Fibroblast of lung (primary cell): ENCODE data around the gene RETN. TPM values are rescaled to one million over a fixed set of nuclear protein-coding genes. Genes with fewer than 3 reads are reported as not detected.

Source experiments
- DNase-seq, 2 donors: peaks; one replicate each; pipeline versions ENCODE4 v3.0.0 to v3.0.0-alpha.2; 2010; ENCODE audit warnings: low read depth in 2 of 2
- H2AFZ ChIP-seq: 2 replicates; pipeline ENCODE4 v1.5.1; 2012; ENCODE audit warnings: low read length, control low read depth, inconsistent platforms
- H3K27ac ChIP-seq: 2 replicates; pipeline ENCODE4 v1.5.1; 2011; ENCODE audit warnings: low read length, control low read depth; ENCODE audit not compliant: insufficient read depth
- H3K27me3 ChIP-seq: 2 replicates; pipeline ENCODE4 v1.5.1; 2011; ENCODE audit warnings: mild to moderate bottlenecking, low read length; ENCODE audit not compliant: control insufficient read depth, insufficient read depth
- H3K36me3 ChIP-seq: 2 replicates; pipeline ENCODE4 v1.5.1; 2011; ENCODE audit warnings: low read length; ENCODE audit not compliant: control insufficient read depth, insufficient read depth
- H3K4me1 ChIP-seq: 2 replicates; pipeline ENCODE4 v1.5.1; 2011; ENCODE audit warnings: low read length; ENCODE audit not compliant: control insufficient read depth, insufficient read depth; ENCODE audit errors: extremely low read depth
- H3K4me2 ChIP-seq: 2 replicates; pipeline ENCODE4 v1.5.1; 2011; ENCODE audit warnings: low read length, control low read depth; ENCODE audit not compliant: insufficient read depth; ENCODE audit errors: extremely low read depth
- H3K4me3 ChIP-seq, 4 experiments: fragments of 200-600 bp in 1 of 4; sonication (generic) in 1 of 4; replicated peaks in 1 of 4; 2 replicates each; pipeline ENCODE4 v1.5.1; 2011 to 2016; ENCODE audit warnings: low read length in 4 of 4, low read depth in 3 of 4, mild to moderate bottlenecking in 3 of 4, control low read depth in 2 of 4, inconsistent platforms in 1 of 4, mixed read lengths in 1 of 4; ENCODE audit not compliant: insufficient read depth in 1 of 4; ENCODE audit errors: control extremely low read depth in 1 of 4
- H3K79me2 ChIP-seq: 2 replicates; pipeline ENCODE4 v1.5.1; 2012; ENCODE audit warnings: mild to moderate bottlenecking, low read length, inconsistent platforms; ENCODE audit not compliant: control insufficient read depth, insufficient read depth
- H3K9ac ChIP-seq: 2 replicates; pipeline ENCODE4 v1.5.1; 2011; ENCODE audit warnings: mild to moderate bottlenecking, low read length, control low read depth; ENCODE audit not compliant: insufficient read depth
- H3K9me3 ChIP-seq: 2 replicates; pipeline ENCODE4 v1.5.1; 2012; ENCODE audit warnings: low read depth, low read length; ENCODE audit not compliant: control insufficient read depth, insufficient read depth
- H4K20me1 ChIP-seq: 2 replicates; pipeline ENCODE4 v1.5.1; 2011; ENCODE audit warnings: low read length; ENCODE audit not compliant: control insufficient read depth, insufficient read depth; ENCODE audit errors: extremely low read depth
- CTCF ChIP-seq, 2 donors: IDR thresholded peaks in 1 of 2; conservative IDR thresholded peaks in 1 of 2; 1 replicate in 1 of 2; 2 replicates in 1 of 2; pipeline ENCODE4 v1.5.1; 2011 to 2012; ENCODE audit warnings: low read length in 2 of 2, control low read depth in 1 of 2, inconsistent platforms in 1 of 2, low read depth in 1 of 2, mild to moderate bottlenecking in 1 of 2
- EZH2 ChIP-seq: IDR thresholded peaks from 2 replicates; pipeline ENCODE4 v1.5.1; 2012; ENCODE audit warnings: low read length, control low read depth, mild to moderate bottlenecking; ENCODE audit errors: missing control alignments
- polyA plus RNA-seq, 2 donors: library from polyadenylated mRNA; depleted of rRNA in 1 of 2; stranded (reverse) in 1 of 2; unstranded in 1 of 2; fragments of >200 nt; gene quantifications; 2 replicates each; pipeline ENCODE4 v1.2.1, GENCODE V29; 2011 to 2012; ENCODE audit warnings: missing spikeins in 1 of 2
- total RNA-seq: library from RNA; depleted of rRNA; stranded (reverse); fragments of >200 nt; gene quantifications from 2 replicates; pipeline ENCODE4 v1.2.1, GENCODE V29; 2014

Gene RETN
- total and polyA plus RNA-seq, 2 donors (not counting 1 experiment from before 2014, with no cell fraction given), result not detected

DNA sequence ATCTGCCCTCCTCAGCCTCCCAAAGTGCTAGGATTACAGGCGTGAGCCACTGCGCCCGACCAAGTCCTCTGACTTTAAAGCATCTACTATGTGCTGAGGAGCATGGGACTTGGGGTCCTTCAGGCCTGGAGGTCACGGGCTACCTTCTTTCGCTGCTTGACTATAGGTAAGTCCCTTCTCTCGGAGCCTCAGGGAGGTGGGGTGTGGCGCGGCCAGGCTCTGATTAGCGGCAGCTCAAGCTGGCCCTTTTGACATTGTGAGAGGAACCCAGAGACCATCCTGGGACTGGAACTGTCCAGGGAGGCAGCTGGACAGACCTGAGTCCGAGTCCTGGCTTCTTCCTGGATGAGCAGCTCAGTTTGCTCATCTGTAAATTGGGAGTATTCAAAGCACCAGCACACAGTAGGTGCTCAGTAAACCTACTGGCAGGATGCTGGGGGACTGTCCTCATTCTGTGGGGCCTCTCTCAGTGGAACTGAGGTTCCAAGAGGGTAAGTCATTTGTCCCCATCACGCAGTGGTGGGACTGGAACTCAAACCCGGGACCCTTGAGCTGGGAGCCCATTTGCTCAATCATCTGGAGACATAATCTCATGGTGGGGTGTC lies 32.3 kb downstream of the RETN start:
- no peak overlapping the region for H3K9ac ChIP-seq
- H3K4me1 ChIP-seq, result no peaks in the 10 kb centered on the region
- no peak overlapping the region for H3K4me3 ChIP-seq
- H3K36me3 ChIP-seq, result no peaks in the 10 kb centered on the region
- no peaks in the 10 kb centered on the region for H3K79me2 ChIP-seq
- H3K4me2 ChIP-seq, result no peak overlapping the region
- DNase-seq, result no peak
- H4K20me1 ChIP-seq, result no peaks in the 10 kb centered on the region
- TF ChIP-seq EZH2 (no peak), CTCF (conservative IDR thresholded peaks at IDR 0.05 in 1 of 2, IDR thresholded peaks at IDR 0.05 in 1 of 2; ENCODE audit: low read depth in 1 of 2, low read length in 2 of 2) (no peak)
- H3K27me3 ChIP-seq, result no peaks in the 10 kb centered on the region
- H3K27ac ChIP-seq, result no peak overlapping the region
- no peaks in the 10 kb centered on the region for H3K9me3 ChIP-seq
- no peak overlapping the region for H2AFZ ChIP-seq

- H2AFZ ChIP-seq, result no peak within 1 kb of the TSS
- DNase-seq, result no peak
- H3K9me3 ChIP-seq, result no peaks in the 10 kb centered on the region
- no peaks in the 10 kb centered on the region for H3K36me3 ChIP-seq
- H3K4me2 ChIP-seq, result no peak within 1 kb of the TSS
- no peak within 1 kb of the TSS for H3K27ac ChIP-seq
- no peak for TF ChIP-seq CTCF (conservative IDR thresholded peaks at IDR 0.05 in 1 of 2, IDR thresholded peaks at IDR 0.05 in 1 of 2; ENCODE audit: low read depth in 1 of 2, low read length in 2 of 2)
- TF ChIP-seq EZH2, result no peak
- H3K27me3 ChIP-seq, result no peaks in the 10 kb centered on the region
- no peaks in the 10 kb centered on the region for H3K79me2 ChIP-seq
- H4K20me1 ChIP-seq, result no peaks in the 10 kb centered on the region
- no peak within 1 kb of the TSS for H3K4me3 ChIP-seq
- no peak within 1 kb of the TSS for H3K9ac ChIP-seq
- H3K4me1 ChIP-seq, result no peaks in the 10 kb centered on the region
These were observed 33.0 kb downstream of the RETN start, which contains the start of gene FCER2 for GRCh38 chr19:7701654-7702457. Gene FCER2, minus strand, starts transcription at chr19:7702131. Its CDS starts 2,371 bp downstream, at chr19:7699760.

- DNase-seq, result no peak
- Histone ChIP-seq H3K4me3 (no peak overlapping the region), H3K79me2 (no peaks in the 10 kb centered on the region), H4K20me1 (no peaks in the 10 kb centered on the region), H3K27me3 (no peaks in the 10 kb centered on the region), H3K9me3 (no peaks in the 10 kb centered on the region), H3K4me1 (no peaks in the 10 kb centered on the region), H3K4me2 (no peak overlapping the region), H2AFZ (no peak overlapping the region), H3K27ac (no peak overlapping the region), H3K36me3 (no peaks in the 10 kb centered on the region), H3K9ac (no peak overlapping the region)
- TF ChIP-seq CTCF (conservative IDR thresholded peaks at IDR 0.05 in 1 of 2, IDR thresholded peaks at IDR 0.05 in 1 of 2; ENCODE audit: low read depth in 1 of 2, low read length in 2 of 2) (no peak), EZH2 (no peak)
These were observed 34.5 kb downstream of the RETN start for GRCh38 chr19:7703332-7703731.
